Measurements from ENCODE around the gene SORCS2. TPM values are rescaled to one million over a fixed set of nuclear protein-coding genes. Genes with fewer than 3 reads are reported as not detected.

SORCS2 gene
- total RNA-seq, 4 donors from 2014 or later, result 0.26 to 17.1 (median 2.9) TPM

DNA sequence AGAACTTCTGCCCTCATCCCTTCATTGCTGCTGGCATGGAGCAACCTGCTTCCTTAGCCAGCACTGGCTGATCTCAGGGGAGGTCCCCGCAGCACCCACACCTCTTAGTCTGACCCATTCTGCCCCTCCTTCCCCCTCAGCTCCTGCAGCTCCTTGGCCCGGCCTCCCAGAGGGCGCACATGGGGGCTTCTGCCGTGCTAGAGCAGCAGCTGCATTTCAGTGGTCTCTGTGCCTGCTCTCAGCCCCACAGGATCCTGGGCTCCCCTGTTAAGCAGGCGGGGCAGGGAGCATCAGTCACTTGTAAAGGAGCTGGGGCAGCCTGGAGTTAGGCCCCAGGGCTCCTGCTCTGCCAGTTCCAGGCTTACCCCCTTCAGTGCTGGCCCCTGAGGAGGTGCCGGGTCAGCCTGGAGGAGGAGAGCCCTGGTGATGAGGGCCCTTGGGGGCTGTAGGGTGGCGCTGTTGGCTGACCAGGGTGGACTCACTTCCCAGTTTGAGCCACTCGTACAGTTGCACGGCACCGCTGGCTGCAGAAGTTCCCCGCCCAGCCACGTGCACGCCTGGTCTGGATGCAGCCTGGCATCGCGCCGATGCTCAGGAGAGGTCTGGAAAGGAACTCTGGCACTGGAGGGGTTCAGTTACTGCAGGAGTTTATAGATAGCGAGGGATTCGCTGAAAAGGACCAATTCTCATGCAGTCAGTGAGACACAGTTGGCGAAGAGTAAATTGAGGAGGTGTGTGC is 327.5 kb downstream of the SORCS2 start:
- Histone ChIP-seq H3K27me3 (no peaks in the 10 kb centered on the region), H3K4me1 (no peaks in the 10 kb centered on the region), H3K36me3 (no peaks in the 10 kb centered on the region), H3K9me3 (no peaks in the 10 kb centered on the region), H3K27ac (no peak overlapping the region), H3K4me3 (no peak overlapping the region)
- intact Hi-C loops (cut with DNase I; ENCODE audit: low total_unique reads), result no loop called here
- TF ChIP-seq, protein P1, sequence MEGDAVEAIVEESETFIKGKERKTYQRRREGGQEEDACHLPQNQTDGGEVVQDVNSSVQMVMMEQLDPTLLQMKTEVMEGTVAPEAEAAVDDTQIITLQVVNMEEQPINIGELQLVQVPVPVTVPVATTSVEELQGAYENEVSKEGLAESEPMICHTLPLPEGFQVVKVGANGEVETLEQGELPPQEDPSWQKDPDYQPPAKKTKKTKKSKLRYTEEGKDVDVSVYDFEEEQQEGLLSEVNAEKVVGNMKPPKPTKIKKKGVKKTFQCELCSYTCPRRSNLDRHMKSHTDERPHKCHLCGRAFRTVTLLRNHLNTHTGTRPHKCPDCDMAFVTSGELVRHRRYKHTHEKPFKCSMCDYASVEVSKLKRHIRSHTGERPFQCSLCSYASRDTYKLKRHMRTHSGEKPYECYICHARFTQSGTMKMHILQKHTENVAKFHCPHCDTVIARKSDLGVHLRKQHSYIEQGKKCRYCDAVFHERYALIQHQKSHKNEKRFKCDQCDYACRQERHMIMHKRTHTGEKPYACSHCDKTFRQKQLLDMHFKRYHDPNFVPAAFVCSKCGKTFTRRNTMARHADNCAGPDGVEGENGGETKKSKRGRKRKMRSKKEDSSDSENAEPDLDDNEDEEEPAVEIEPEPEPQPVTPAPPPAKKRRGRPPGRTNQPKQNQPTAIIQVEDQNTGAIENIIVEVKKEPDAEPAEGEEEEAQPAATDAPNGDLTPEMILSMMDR (IDR thresholded peaks at IDR 0.05), result no peak
- no peak for TF ChIP-seq POLR2A (IDR thresholded peaks at IDR 0.05)
- no peak for DNase-seq

DNA sequence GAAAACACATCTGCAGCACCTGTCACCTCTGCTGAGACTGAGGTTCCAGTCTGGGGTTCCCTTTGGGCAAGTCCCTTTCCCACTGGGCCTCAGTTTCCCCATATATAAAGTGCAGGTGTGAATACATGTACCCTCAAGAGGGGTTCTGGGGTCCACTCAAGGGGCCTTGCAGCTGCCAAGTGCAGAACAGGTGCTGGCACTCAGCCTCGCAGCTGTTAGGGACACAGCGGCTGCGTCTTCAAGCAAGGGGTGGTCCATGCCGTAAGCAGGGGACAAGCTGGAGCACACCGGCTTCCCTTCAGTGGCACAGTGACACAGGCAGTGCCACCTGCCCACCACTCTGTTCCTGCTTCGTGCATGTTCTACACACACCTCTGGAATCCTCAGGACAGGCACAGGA is 329.3 kb downstream of the SORCS2 start:
- Histone ChIP-seq H3K36me3 (no peaks in the 10 kb centered on the region), H3K27ac (no peak overlapping the region), H3K27me3 (no peaks in the 10 kb centered on the region), H3K4me1 (no peaks in the 10 kb centered on the region), H3K4me3 (no peak overlapping the region), H3K9me3 (no peaks in the 10 kb centered on the region)
- TF ChIP-seq, protein P1 (IDR thresholded peaks at IDR 0.05), result no peak
- TF ChIP-seq POLR2A (IDR thresholded peaks at IDR 0.05), result no peak
- intact Hi-C loops (cut with DNase I; ENCODE audit: low total_unique reads), result no loop called here
- DNase-seq, result no peak

DNA sequence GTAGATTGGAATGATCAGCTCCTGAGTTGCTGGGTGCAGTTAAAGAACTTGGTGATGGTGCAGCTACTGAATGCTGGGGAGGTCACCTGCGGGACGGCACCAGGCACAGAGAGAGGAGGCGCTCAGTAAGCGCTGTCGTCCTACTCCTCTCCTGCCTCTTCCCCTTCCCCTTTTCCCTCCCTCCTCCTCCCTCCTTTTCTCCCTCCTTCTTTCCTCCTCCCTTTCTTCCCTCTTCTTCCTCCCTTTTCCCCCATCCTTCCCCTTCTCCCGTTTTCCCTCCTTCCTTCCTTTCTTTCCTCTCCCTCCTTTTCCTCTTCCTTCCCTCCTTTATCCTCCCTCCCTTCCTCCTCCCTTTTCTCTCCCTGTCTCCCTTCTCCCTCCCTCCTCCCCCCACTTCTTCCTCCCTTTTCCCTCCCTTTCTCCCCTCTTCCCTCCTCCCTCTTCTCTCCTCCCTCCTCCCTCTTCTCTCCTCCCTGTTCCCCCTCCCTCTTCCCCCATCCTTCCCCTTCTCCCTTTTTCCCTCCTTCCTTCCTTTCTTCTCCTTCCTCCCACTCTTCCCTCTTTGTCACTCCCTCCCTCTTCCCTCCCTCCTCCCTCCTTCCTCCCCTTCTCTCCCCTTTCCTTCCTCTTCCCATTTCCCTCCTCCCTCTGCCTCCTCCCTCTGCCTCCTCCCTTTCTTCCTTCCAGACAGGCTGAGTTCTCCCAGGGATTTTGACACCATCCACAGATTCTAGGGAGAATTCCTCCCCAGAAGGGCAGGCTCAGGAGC is 330.3 kb downstream of the SORCS2 start:
- H3K27ac ChIP-seq, result no peak overlapping the region
- H3K36me3 ChIP-seq, result no peaks in the 10 kb centered on the region
- H3K4me3 ChIP-seq, result no peak overlapping the region
- no peak for DNase-seq
- TF ChIP-seq, protein P1 (IDR thresholded peaks at IDR 0.05), result no peak
- TF ChIP-seq POLR2A (IDR thresholded peaks at IDR 0.05), result no peak
- H3K27me3 ChIP-seq, result no peaks in the 10 kb centered on the region
- no peaks in the 10 kb centered on the region for H3K4me1 ChIP-seq
- intact Hi-C loops (cut with DNase I; ENCODE audit: low total_unique reads), result no loop called here
- H3K9me3 ChIP-seq, result no peaks in the 10 kb centered on the region

DNA sequence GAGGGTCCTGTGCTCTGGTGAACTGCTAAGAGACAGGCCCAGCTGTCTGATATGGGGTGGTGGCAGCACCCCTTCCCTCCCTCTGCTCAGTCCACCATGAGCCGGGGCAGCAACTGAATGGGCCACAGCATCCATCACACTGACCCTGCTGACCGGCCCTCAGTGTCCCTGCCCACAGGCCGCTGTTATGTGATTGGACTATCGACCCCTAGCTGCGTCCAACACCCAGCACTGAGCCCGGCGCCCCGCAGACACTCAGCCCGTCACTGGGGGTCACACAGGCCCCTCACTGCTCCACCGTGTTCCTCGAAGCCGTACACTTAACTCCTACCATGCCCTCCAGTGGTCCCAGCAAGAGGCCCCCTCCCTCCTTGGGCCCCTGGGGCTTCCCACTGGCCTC is 331.2 kb downstream of the SORCS2 start:
- Histone ChIP-seq H3K36me3 (no peaks in the 10 kb centered on the region), H3K4me1 (no peaks in the 10 kb centered on the region), H3K9me3 (no peaks in the 10 kb centered on the region), H3K27me3 (no peaks in the 10 kb centered on the region), H3K27ac (no peak overlapping the region), H3K4me3 (no peak overlapping the region)
- TF ChIP-seq, protein P1 (IDR thresholded peaks at IDR 0.05), result no peak
- no peak for TF ChIP-seq POLR2A (IDR thresholded peaks at IDR 0.05)
- intact Hi-C loops (cut with DNase I; ENCODE audit: low total_unique reads), result no loop called here
- DNase-seq, result no peak

DNA sequence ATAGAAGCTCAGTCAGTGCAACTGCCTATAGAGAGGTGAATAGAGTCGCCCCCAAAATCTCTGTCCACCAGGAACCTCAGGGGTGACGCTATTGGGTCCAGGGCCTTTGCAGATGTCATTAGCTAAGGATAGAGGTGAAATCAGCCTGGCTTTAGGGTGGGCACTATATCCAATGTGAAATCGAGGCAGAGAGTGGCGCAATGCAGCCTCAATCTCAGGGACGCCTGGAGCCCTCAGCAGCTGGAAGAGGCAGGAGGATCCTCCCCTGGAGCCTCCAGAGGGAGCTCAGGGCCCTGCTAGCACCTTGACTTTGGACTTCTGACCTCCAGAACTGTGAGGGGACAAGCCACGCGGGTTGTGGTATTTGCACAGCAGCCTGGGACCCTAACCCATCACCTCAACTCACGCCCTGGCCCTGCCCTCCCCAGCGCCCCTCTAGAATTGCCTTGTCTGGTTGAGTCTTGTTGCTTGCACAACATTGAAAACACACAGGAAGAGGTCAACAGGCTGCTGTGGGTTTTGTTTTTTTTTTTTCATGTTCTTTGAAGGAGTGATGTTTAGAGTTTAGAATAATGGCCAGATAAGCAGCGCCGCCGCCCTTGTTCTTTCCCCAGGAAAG is 331.8 kb downstream of the SORCS2 start:
- no peak for DNase-seq
- Histone ChIP-seq H3K4me1 (no peaks in the 10 kb centered on the region), H3K36me3 (no peaks in the 10 kb centered on the region), H3K9me3 (no peaks in the 10 kb centered on the region), H3K4me3 (no peak overlapping the region), H3K27ac (no peak overlapping the region), H3K27me3 (no peaks in the 10 kb centered on the region)
- TF ChIP-seq, protein P1 (IDR thresholded peaks at IDR 0.05), result no peak
- TF ChIP-seq POLR2A (IDR thresholded peaks at IDR 0.05), result no peak
- intact Hi-C loops (cut with DNase I; ENCODE audit: low total_unique reads), result no loop called here

Data from uterus (tissue), 4 donors.